ENCODE data around the gene MICALL2.

MICALL2 gene

DNA sequence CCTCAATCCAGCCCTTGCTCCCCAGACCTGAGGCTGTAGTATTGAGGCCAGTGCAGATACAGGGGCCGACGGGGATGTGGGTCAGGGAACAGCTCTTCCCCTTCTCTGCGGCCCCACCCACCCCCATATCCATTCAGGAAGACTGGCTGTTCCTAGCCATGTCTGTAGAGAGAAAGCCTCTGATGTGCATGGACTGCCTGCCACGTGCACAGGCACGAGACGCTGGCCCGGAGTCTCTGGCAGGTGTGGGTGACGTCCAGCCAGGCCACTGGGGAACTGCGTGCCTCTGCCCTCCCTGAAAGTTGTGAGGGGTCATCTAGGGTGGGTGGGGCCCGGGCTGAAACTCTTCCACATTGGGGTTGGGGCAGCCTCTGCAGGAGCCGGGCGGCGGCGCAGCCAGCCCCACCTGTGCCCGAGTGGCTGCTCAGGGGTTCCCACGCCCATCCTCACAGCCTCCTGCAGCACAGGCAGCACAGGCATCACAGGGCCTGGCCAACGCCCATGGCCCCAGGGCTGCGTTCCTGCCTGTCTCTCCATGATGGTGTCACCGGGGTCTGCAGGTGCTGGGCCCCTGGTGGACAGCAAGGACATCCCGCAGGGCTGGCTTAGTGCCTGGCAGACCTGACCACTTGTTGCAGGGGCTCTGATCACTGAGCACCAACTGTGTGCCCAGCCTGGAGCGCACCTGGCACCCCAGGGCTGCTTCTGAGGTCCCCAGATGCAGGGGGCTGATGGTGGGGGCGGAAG, 27.5 kb downstream of the MICALL2 start:
- no peak for DNase-seq

DNA sequence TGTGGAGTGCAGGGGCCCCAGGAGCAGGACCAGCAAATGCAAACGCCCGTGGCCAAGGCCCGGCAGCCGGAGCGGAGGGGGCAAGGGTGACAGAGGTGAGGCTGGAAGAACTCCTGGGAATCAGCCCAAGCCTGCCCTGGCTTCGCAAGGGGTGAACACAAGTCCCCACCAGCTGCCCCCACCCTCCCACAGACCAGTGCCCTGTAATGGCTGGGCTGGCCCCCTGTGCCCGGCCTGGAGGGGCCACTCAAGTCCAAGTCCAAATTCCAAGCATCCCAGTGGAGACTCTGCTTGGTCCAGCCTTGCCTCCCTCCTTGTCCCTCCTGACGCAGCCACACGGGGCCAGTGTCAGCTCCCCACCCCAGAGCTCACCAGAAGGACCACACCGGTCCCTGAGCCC, 28.0 kb downstream of the MICALL2 start:
- no peak for DNase-seq

DNA sequence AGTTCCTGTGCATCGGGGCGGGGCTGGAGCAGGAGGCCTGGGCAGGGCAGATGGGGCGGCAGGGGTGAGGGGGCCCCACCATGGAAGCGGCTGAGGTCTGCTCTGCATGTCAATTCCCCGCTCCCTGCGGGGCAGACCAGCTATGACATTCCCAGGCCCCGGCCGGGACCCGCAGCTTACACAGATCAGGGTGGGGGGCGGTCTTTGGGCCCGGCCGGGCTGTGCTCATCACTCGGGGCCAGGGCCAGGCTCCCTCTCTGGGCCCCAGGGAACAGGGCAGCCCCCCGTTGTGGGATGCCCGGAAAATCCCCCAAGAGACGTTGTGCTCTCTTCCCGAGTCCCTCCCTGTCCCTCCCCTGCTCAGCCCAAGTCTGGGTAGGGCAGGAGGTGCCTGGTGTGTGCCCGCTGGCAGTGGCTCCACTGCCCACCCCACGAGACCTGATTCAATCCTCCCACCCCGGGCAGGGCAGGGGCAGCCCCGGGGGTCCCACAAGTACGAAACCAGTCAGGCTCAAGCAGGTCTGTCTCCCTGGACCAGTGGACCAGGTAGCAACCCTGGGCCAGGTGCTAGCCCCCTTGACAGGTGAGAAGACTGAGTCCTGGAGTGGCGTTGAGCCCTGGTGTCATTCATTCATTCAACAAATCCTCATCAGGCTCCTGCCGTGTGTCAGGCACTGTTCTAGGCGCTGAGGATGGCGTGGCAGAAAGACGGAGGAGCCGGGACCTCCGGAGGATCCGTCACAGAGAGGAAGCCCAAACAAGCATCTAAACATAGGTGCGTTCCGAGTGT, 29.0 kb downstream of the MICALL2 start:
- DNase-seq, result no peak

DNA sequence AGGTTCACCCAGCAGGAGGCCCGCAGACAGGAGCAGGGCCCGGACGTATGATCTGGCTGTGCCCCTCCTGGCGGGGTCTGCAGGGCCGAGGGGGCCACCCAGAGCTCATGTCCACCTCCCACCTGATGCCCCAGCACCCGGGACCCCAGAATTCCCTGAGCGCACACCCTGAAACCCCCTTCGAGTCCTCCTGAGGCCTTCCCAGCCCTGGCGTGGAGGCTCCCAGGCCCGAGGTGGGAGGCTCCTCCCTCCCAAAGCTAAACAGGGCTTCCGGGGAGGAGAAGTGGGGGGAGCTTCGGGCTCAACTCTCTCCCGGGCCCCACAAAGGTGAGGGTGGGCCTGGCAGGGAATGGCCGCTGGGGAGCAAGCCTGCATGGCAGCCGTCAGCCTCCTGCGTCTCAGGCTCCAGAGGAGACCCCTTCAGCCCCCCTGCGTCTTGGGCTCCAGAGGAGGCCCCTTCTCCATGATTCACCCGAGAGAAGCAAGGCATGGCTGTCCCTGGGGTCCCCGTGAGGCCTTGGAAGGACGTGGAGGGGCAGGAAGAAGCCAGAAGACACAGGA, 30.2 kb downstream of the MICALL2 start:
- no peak for DNase-seq

DNA sequence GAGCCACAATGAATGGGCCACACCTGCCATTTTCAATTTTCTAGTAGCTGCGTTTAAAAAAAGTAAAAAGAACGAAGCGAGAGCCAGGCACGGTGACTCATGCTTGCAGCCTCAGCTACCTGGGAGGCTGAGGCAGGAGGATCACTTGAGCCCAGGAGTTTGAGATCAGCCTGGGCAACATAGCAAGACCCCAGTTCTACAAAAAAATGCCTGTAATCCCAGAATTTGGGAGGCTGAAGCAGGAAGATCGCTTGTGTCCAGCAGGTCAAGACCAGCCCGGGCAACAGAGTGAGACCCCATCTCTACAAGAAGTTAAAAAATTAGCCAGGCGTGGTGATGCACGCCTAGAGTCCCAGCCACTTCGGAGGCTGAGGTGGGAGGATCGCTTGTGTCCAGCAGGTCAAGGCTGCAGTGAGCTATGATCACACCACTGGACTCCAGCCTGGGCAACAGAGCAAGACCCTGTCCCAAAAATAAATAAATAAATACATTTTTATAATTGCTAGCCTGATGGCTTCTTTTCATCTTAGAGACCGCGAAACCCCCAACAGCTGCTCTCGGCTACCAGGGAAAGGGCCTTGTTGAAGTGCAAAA, 32.1 kb downstream of the MICALL2 start:
- DNase-seq, result no peak

DNA sequence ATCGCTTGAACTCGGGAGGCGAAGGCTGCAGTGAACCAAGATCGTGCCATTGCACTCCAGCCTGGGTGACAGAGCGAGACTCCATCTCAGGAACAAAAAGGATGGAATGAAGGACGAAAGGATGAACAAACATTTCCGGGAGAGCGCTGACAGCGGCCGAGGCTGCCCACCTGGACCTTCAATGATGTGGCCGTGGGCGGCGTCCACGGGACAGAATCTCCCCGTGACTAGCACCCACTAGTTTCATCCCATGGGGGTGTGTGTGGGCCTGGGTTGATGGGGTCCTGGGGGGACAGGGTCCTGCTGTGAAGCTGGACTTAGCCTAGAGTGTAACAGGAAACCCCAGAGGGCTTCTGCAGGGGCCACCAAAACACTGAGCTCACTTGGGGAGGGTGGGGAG, 32.8 kb downstream of the MICALL2 start:
- no peak for DNase-seq

DNA sequence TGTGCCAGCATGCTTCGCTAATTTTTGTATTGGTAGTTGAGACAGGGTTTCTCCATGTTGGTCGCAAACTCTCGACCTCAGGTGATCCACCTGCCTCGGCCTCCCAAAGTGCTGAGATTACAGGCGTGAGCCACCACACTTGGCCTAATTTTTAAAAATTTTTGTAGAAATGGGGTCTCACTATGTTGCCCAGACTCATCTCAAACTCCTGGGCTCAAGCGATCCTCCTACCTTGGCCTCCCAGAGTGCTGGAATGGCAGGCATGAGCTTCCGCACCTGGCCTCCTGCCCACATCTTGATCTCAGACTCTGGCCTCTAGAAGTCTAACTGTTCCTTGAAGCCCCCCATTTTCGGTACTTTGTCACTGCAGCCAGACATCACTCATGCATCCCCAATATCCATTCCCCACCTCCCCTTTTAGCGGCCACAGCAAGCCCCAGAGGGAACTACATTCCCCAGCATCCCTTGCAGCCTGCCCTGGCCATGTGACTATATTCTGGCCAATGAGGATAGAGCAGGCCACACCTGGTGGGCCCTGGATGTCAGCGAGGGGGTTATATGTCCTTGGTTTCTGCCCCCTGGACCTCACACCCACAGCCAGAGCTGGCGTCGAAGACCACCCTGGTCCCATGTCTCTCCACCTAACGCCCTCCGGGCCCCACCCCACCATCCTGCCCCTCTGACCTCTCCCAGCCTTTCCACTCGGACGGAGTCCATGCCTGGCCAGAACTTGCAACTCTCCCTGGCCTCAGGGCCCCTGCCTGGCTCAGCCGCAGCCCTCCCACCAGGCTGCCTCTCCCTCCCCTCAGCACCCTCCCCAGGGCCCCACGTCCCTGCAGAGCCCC, 33.8 kb downstream of the MICALL2 start:
- no peak for DNase-seq

DNA sequence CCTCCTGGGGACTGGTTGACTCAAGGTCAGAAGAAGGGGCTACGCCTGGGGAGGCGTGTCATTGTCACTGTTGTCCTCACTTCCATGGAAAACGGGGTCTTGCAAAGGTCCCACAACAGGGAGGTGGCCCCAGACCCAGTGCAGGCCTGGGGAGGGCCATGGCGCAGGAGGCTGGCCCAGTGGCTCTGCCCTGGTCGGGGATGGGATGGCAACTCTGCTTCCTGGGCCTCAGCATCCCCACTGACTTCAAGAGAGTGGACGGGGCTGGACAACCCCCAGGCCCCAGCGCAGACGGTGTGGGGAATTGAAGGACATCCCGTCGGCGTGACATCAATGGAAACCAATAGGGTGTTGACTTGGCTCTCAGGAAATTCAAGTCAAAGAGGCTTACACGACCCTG, 35.2 kb downstream of the MICALL2 start:
- no peak for DNase-seq

DNA sequence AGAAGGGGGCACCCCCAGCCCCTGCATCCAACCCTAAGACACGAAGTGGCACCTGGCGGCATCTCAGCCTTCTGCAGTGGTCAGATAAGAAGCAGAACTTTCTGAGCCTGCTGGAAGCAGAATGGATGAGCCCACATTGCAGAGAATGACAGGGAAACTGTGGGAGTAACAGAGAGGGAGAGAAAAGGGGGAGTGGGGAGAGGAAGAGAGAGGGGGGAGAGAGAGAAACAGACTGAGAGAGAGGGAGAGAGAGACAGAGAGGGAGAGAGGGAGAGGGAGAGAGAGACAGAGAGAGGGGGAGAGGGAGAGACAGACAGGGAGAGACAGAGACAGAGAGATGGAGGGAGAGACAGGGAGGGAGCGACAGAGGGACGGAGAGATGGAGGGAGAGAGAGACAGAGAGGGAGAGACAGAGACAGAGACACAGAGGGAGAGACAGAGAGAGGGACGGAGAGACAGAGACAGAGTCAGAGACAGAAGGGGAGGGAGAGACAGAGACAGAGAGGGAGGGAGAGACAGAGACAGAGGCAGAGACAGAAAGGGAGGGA, 35.9 kb downstream of the MICALL2 start:
- no peak for DNase-seq

DNA sequence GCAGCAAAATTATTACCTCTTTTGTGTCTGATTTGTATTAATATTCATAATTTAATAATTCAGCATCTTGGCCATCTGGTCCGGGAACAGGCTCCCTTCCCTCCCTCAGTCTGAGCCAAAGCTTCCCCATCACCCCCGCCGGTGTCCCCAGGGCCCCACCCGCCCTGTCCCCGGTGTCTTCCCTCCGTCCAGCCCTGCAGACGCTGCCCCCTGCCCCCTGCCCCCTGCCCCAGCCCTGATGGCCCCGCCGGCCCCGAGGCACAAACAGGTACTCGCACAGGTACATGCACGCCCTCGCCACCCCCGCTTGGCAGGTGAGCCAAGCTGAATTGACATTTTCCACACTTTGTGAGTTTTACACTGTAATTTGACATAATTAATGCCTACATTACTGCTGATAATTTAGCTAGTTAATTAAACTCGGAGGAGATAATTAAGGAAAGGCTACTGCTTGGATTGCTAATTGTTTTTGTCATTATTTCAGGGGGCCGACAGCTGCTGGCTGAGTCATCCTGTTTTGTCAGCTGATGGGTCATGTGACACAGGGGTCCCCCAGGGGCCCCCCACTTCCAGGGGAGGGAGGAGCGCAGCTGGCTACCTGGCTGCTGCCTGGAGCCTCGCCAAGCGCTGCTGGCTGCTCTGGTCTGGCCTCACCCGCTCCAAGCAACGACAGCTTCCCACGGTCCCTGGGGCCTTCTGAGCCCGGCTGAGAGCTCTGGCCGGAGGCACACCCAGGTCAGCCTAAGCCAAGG, 36.6 kb downstream of the MICALL2 start:
- DNase-seq, result no peak

DNA sequence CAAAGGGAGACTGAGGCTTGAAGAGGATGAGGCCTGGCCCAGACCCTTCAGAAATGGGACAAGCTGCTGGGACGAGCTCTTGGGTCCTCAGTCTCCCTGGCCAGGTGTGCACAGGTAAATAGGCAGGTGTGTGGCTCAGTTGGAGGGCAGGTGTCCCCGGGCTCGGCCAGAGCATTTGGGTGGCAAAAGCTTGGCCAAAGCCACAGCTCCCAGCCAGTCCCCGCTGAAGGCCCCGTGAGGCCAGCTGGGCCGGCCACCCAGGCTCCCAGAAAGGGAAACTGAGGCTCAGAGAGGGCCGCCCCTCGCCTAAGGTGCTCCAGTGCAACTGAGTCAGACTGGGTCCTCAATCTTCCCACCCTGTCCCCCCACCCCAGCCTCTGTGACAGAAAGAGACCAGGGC, 37.3 kb downstream of the MICALL2 start:
- no peak for DNase-seq

DNA sequence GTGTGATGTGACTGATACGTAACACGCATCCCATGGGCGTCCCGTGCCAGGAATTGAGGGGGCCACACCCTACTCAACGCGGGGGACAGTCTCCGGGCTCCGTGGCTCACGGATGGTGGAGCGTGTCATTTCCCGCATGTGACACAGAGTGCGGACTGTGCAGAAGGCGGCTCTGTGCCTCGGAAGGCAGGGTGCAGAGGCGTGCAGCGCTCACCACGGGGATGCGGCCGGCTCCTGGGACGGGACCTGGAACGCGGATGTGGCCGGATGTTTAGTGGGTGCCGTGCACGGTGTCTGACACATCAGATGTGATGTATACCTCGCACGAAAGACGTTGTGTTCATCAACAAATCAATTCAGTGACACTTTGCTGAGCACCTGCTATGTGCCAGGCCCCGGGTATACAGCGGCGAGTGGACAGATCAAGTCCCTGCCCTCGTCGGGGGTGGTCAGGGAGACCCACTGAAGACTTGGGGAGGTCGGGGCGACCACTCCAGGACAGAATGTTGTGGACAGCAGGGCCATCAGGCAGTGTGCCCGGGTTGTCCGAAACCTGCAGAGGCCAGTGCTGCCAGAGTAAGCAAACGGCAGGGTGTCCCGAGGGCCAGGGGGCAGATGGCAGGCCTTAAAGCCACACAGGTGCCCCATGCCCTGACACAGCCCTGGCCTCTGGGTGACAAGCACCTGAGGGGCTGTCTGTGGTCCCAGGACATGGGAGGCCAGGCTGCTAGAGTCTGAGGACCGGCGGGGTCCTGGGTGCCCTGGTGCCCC, 38.1 kb downstream of the MICALL2 start:
- no peak for DNase-seq

DNA sequence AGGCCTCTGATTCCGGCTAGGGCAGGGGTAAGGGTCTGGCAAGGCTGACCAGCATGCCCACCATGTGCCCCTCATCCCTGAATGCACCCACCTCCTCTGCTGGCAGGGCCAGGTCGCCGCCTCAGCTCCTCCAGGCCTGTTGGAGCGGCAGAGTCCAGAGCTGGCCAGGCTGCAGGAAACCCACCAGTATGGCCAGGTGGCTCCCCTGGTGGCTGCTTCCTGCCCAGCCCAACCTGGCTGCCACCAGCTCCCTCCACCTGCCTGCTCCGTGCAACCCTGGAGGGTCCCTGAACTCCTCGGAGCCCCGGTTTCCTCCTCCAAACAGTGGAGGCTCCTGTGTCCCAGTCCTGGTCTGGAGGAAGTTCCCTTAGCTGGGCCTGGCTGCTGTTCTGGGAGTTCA, 39.6 kb downstream of the MICALL2 start:
- no peak for DNase-seq

DNA sequence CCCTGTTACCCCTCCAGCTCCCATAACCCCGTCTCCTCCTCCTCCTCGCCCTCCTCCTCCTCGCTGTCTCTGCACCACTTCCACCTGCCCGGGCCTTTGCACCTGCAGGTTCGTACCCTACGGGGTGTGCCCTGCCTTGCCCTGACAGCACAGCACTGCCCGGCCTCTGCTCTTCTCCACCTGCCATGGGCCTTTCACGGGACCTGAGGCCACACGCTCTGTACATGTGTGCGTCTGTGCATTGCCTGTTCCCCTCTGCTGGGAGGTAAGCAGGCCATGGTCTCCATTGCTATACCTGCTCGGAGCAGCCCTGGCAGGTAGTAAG, 40.0 kb downstream of the MICALL2 start:
- DNase-seq, result no peak

DNA sequence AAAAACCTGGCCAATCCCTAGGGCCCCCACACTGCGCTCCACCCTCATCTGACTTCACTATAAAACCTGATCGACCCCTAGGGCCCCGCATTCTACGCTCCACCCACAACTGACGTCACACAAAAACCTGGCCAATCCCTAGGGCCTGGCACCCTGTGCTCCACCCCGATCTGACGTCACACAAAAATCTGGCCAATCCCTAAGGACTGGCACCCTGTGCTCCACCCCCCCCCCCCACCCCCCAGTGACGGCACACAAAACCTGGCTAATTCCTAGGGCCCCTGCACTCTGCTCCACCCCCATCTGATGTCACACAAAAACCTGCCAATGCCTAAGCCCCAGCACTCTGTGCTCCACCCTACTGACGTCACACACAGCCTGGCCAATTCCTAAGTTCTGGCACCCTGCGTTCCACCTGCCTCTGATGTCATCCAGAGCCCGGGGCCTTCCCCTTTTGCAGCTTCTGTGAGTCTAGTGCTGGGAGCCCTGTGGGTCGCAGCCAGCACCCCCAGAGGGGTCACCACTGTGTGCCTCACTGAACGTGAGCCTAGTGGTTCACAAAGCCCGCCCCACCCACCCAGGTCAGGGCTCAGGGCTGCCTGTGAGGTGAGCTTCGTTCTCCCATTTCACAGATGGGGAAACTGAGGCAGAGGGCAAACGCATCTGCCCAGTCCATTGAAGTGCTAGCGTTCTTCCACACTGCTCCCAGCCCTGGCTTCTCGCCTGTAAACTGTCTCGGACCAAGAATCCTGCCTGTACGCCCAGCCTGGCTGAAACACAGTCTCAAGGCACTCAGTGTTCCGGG, 40.6 kb downstream of the MICALL2 start:
- no peak for DNase-seq

DNA sequence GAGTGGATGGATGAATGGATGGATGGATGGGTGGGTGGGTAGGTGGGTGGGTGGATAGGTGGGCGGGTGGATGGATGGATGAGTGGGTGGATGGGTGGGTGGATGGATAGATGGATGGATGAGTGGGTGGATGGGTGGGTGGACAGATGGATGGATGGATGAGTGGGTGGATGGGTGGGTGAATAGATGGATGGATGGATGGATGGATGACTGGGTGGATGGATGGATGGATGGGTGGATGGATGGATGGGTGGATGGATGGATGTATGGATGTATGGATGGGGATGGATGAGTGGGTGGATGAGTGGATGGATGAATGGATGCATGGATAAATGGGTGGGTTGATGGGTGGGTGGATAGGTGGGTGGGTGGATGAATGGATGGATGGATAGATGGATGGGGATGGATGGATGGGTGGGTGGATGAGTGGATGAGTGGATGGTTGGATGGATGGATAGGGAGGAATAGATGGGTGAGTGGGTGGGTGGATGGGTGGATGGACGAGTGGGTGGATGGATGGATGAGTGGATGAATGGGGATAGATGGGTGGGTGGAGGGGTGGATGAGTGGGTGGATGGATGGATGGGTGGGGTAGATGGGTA, 43.8 kb downstream of the MICALL2 start:
- no peak for DNase-seq

DNA sequence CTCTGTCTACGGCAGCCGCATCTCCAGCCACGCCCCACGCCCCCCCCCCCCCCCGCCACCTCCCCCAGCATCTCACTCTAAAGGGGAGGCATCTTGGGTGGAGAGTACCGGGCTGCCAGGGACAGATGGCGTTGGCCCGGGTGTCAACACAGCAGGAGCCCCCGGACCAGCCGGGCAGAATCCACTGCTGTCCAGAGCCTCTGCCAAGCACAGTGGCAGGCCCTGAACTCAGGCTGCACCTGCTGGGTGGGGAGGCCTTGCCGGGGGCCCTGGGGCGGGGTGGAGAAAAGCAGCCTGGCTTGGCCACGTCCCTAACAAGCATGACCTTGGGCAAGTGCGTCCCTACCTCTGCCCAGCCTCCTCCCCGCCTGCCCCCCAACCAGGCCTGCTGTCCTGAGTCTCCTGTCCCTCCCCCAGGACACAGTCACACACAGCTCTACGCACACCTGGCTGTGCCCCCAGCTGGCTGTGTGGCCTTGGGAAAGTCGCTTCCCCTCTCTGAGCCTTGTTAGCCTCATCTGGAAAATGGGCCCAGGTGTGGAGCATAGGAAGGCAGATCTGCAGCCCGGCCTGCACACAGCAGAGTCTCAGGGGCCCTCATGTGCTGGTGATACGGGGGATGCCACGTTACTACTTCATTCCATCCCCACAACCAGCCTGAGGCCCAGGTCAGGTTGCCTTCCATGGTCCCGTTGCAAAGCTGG, 45.2 kb downstream of the MICALL2 start:
- no peak for DNase-seq

DNA sequence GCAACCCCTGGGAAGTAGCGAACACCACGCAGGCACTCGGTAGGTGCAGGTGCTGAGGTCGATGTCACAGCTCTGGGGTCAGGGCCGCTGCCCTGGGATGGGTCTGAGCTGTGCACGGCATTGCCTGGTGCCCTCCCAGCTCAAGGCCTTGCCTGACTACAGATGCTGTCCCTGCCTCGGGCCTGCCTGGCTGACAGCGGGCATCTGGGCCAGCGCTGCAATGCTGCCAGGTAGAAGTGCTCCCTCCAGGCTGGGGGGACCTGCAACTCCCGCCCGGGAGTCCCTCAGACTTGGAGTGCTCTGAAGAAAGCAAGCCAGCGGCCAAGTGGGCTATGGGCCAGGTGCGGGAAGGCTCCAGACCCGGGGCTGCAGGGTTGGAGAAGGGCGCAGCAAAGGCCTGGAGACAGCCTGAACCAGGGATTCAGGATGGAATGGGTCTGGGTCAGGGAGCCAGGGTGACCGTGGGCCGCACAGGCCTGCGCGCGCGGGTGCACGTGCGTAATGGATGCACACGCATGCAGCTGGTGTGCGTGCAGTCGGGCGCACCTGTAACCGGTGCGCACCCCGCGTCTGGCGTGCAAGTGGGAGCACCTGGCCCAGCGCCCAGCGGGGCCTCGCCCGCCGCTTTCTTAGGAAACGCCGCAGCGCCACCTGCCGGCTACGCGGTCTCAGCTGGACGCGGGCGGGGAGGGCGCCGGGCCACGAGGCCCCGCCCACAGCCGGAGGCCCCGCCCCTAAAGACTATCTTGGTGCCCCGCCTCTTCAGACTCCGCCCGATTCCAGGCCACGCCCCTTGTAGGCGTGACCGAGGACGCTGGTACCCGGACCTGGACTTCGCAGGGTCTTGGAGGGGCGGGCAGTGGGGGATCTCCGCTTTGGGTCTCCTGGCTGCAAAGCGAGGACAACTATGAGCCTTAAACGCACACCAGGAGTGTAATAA, 46.7 kb downstream of the MICALL2 start:
- peak; percentile 80 for DNase-seq

All from KG1 (cell line).